Stimulated activated CD4-positive, alpha-beta T cell treated with anti-CD3 and anti-CD28 coated beads, Interleukin-4, amount 100 ng/mL, for 24 hours (primary cell): ENCODE data around the gene CT55.
A peak's percentile ranks its signal among the peaks of the same experiment; 100 is the strongest.
"Not testable (repeated sequence)": the region's sequence is repeated elsewhere in the genome, so short reads cannot be mapped to it uniquely, and the experiment has no call there.

Source experiments
- DNase-seq: peaks from one replicate; pipeline ENCODE4 v3.0.0-alpha.2; 2020

Gene CT55, protein sequence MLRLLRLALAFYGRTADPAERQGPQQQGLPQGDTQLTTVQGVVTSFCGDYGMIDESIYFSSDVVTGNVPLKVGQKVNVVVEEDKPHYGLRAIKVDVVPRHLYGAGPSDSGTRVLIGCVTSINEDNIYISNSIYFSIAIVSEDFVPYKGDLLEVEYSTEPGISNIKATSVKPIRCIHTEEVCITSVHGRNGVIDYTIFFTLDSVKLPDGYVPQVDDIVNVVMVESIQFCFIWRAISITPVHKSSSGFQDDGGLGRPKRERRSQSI

DNA sequence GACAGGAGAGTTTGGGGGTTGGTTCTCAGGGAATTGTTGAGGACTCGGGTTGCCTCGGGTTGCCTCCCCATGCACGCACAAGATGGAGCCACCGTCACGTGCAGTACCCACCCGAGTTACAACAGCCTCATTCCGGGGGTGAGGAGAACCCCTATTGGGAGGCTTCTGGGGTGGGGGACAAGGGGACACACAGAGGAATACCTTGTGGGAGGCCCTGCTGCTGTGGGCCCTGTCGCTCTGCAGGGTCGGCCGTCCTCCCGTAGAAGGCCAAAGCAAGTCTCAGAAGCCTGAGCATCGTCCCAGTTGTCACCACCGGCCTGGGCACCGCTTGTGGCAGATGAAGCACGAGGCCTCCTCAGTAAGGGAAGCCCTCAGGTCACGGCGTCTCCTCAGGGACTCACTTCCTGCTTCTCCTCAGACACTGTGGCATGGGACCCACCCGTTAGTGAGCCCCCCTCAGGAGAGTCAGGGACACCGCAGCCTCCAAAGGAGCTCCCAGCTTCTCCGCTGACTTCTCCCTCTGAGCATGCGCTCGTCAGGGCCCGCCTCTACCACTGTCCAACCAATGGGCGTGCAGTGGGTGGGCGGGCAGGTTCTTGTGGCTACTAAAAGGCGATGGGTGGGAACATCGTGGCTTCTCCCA is at the start of gene CT55:
TSS of gene CT55 (minus strand) at position 522 of the 643 bp plus-strand sequence. CDS start at position 295, 227 bp downstream.
- DNase-seq: no peak

- DNase-seq: peak; percentile 61
These were observed 42.1 kb upstream of the CT55 start for GRCh38 chrX:135213200-135213844.

- DNase-seq: peak; percentile 7
These were observed 35.2 kb upstream of the CT55 start for GRCh38 chrX:135206427-135206826.

- no peak for DNase-seq
These were observed 29.1 kb upstream of the CT55 start for GRCh38 chrX:135200297-135200696.

- no peak for DNase-seq
These were observed 23.5 kb upstream of the CT55 start for GRCh38 chrX:135194684-135195083.

GRCh38 chrX:135193740-135194139 is 22.5 kb upstream of the CT55 start:
- DNase-seq: no peak

DNA sequence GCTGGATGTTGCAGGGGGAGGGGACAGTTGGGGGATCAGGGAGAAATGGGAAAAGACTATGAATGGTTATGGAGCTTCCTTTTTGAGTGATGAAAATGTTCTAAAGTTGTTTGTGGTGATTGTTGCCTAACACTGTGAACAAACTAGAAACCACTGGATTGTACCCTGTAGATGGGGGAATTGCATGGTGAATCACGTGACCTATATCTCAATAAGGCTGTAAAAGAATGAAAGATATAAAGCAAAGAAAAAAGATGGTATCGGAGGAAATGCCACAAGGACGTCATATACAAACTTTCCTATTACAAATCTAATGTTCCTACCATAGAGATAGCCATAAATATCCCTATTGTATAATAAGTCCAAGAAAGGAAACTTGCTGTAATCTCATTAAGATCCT is 20.6 kb upstream of the CT55 start:
- DNase-seq: no peak

- DNase-seq: peak; percentile 40
These were observed 14.7 kb upstream of the CT55 start for GRCh38 chrX:135185795-135186443.

DNA sequence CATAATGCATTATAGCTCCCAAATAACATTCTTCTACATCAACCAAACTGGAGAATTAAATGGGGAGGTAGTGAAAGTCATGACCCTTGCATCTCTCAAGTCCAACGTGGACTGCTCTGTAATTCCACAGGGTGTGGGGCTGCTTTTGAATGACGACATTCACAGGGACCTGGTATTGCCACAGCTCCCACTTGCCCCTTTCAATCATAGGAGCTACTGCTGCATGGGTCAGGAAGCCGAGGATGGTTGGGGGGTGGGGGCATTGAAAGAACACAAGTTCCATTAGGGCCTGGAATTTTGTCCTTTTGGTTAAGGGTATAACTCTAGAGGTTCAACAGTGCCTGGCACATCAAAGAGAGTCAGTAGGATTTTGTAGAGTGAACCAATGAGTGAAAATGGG is 7.4 kb upstream of the CT55 start:
- DNase-seq: no peak

- DNase-seq: no peak
These were observed 730 bp downstream of the CT55 start for GRCh38 chrX:135170468-135170867.

DNA sequence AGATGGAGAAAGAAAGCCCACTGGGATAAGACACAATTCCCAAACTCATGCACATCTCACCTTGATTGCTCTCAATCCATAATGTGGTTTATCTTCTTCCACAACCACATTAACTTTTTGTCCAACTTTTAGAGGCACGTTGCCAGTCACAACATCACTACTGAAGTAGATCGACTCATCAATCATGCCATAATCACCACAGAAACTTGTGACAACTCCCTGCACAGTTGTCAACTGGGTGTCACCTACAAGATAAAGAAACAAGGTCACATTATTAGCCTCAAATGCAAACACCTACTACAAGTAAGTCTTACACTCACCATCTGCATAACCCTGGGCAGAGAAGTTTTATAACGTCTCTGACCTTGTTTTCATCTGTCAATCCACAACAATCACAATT is 1.7 kb downstream of the CT55 start:
- not testable (repeated sequence) for DNase-seq

DNA sequence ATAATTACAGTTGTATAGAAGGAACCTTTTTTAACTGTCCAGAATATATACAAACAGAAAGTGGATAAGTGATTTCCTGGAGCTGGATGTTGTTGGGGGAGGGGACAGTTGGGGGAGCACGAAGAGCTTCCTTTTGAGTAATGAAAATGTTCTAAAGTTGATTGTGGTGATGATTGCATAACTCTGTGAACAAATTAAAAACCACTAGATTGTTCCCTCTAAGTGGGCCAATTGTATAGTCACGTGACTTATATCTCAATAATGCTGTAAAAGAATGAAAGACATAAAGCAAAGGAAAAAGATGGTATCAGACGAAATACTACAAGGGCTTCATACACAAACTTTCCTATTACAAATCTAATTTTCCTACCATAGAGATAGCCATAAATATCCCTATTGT is 2.7 kb downstream of the CT55 start:
- DNase-seq: no peak

- not testable (repeated sequence) for DNase-seq
These were observed 16.5 kb downstream of the CT55 start for GRCh38 chrX:135154688-135155087.

DNA sequence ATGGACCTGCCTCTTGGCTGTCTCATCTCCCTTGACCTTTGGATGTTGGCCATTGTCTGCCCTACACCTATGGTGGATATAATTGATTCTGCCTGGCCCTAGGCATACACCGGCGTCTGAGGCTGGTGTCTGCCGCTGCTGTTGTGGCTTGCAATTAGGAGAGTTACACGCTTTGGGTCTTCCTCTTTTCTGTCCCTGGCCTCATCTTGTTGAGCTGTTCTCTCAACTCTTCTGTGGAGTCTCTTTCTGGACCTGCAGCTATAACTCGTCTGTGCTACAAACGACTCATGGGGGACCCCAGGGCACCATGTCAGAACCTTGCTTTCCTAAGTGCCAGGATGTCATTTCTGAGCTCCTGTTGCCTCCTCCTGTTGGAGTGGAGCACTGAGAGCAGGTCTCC is 45.1 kb downstream of the CT55 start:
- DNase-seq: not testable (repeated sequence)

- not testable (repeated sequence) for DNase-seq
These were observed 51.1 kb downstream of the CT55 start, which contains the start of gene ETDB for GRCh38 chrX:135120056-135120576. Gene ETDB, minus strand, starts transcription at chrX:135120526. Its CDS starts 1,265 bp downstream, at chrX:135119261.

- not testable (repeated sequence) for DNase-seq
These were observed 55.1 kb downstream of the CT55 start for GRCh38 chrX:135116064-135116463.

- DNase-seq: no peak
These were observed 56.8 kb downstream of the CT55 start for GRCh38 chrX:135114392-135114791.

- DNase-seq: no peak
These were observed 58.5 kb downstream of the CT55 start for GRCh38 chrX:135112743-135113142.

DNA sequence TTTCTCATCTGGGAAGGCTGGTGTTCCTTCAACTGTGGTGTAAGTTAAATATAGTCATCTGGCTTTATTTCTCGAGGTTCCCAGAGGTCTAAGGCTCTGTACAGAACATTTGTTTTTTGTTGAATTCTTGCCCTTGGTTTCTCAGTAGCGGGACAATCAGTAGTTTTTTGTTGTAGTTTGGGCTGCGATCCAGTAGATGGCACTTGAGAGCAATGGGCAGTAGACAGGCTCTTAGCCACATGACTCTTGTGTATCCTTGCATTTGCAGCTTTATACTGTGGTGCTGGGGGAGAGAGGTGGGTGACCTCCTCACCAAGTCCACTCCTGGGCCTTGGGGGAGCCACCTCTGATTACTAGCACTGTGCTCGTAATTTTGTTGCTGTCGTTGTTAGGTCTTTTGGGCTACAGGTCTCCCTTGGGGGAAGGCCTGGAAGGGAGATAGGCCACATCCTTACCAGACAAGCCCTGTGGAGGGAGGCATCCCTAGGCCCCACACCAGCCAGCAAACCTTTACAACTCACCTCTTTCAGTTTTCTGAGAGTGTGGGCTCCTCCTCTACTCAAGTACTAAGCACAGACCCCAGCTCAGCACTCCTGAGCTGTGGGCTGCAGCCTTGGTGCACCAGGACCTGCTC is 59.0 kb downstream of the CT55 start:
- peak; percentile 43 for DNase-seq

DNA sequence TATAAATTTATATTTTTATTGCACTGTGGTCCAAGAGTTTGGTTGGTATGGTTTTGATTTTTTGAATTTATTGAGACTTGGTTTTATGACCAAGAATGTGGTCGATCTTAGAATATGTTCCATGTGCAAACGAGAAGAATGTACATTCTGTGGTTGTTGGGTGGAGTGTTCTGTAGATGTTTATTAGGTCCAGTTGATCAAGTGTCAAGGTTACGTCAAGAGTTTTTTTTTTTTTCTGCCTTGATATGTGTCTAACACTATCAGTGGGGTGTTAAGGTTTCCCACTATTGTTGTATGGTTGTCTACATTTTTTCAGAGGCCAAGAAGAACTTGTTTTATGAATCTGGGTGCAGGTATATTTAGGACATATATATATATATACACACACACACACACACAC is 61.6 kb downstream of the CT55 start:
- no peak for DNase-seq
